Mesendoderm (in vitro differentiated cells): Measurements from ENCODE around the gene SHF.

Experiments
- DNase-seq: peaks from one replicate; pipeline ENCODE4 v3.0.0; 2013
- H2AK5ac ChIP-seq: 2 replicates; pipeline ENCODE4 v1.6.1; 2013; ENCODE audit warnings: low read length, inconsistent platforms
- H2BK120ac ChIP-seq: 2 replicates; pipeline ENCODE4 v1.6.1; 2013; ENCODE audit warnings: low read depth, mild to moderate bottlenecking, low read length, moderate library complexity, mixed read lengths
- H2BK15ac ChIP-seq: replicated peaks from 2 replicates; pipeline ENCODE4 v1.6.1; 2013; ENCODE audit warnings: low read depth, mild to moderate bottlenecking, moderate library complexity
- H2BK5ac ChIP-seq: 2 replicates; pipeline ENCODE4 v1.6.1; 2013; ENCODE audit warnings: low read length, inconsistent platforms
- H3K18ac ChIP-seq: 2 replicates; pipeline ENCODE4 v1.6.1; 2013; ENCODE audit warnings: mild to moderate bottlenecking, low read length, mixed read lengths
- H3K23ac ChIP-seq: one replicate; pipeline ENCODE4 v1.6.1; 2013; ENCODE audit warnings: low read length
- H3K27ac ChIP-seq: 2 replicates; pipeline ENCODE4 v1.5.1; 2013; ENCODE audit warnings: low read depth, mild to moderate bottlenecking, inconsistent platforms, low read length, moderate library complexity
- H3K27me3 ChIP-seq: 2 replicates; pipeline ENCODE4 v1.6.1; 2013; ENCODE audit warnings: low read length, control low read depth, mild to moderate bottlenecking, inconsistent platforms; ENCODE audit not compliant: insufficient read depth, poor library complexity
- H3K36me3 ChIP-seq: 2 replicates; pipeline ENCODE4 v1.6.1; 2013; ENCODE audit warnings: low read length, inconsistent platforms; ENCODE audit not compliant: control insufficient read depth, insufficient read depth
- H3K4ac ChIP-seq: one replicate; pipeline ENCODE4 v1.6.1; 2013; ENCODE audit warnings: low read depth, mild to moderate bottlenecking, low read length, moderate library complexity
- H3K4me1 ChIP-seq: 2 replicates; pipeline ENCODE4 v1.6.1; 2013; ENCODE audit warnings: low read depth, low read length, inconsistent platforms; ENCODE audit not compliant: control insufficient read depth
- H3K4me2 ChIP-seq: 2 replicates; pipeline ENCODE4 v1.6.1; 2013; ENCODE audit warnings: low read length
- H3K4me3 ChIP-seq: 2 replicates; pipeline ENCODE4 v1.5.1; 2013; ENCODE audit warnings: mild to moderate bottlenecking, low read length
- H3K56ac ChIP-seq: one replicate; pipeline ENCODE4 v1.6.1; 2013; ENCODE audit warnings: low read length
- H3K79me1 ChIP-seq: 2 replicates; pipeline ENCODE4 v1.6.1; 2013; ENCODE audit warnings: low read length, inconsistent platforms
- H3K79me2 ChIP-seq: 2 replicates; pipeline ENCODE4 v1.6.1; 2013; ENCODE audit warnings: mild to moderate bottlenecking, low read length; ENCODE audit not compliant: control insufficient read depth, insufficient read depth
- H3K9ac ChIP-seq: 2 replicates; pipeline ENCODE4 v1.6.1; 2013; ENCODE audit warnings: low read length, inconsistent platforms
- H4K5ac ChIP-seq: one replicate; pipeline ENCODE4 v1.6.1; 2013; ENCODE audit warnings: low read length
- H4K8ac ChIP-seq: one replicate; pipeline ENCODE4 v1.6.1; 2013; ENCODE audit warnings: low read depth, mild to moderate bottlenecking, control low read depth, low read length, moderate library complexity
- WGBS: extraction: QIAGEN DNeasy Blood & Tissue Kit; methylation state at CpG from one replicate; pipeline ENCODE4 v1.1.7; 2013; ENCODE audit warnings: low lambda C conversion rate, missing lambda C conversion rate; ENCODE audit not compliant: insufficient coverage; ENCODE audit errors: extremely low coverage; 5-methylcytosine and 5-hydroxymethylcytosine counted together

SHF gene

GRCh38 chr15:45169608-45170480, 17.9 kb downstream of the SHF start:
- Histone ChIP-seq H4K8ac (no peak overlapping the region), H2BK5ac (no peak overlapping the region), H3K27ac (no peak overlapping the region), H3K4me1 (peaks cover 6% of the 10 kb centered on the region), H3K23ac (no peak overlapping the region), H3K4ac (no peak overlapping the region), H3K18ac (no peak overlapping the region), H3K79me1 (no peaks in the 10 kb centered on the region), H3K79me2 (no peaks in the 10 kb centered on the region), H2BK120ac (no peak overlapping the region), H3K36me3 (no peaks in the 10 kb centered on the region), H3K9ac (no peak overlapping the region), H4K5ac (no peak overlapping the region), H2AK5ac (no peak overlapping the region), H3K56ac (no peak overlapping the region), H3K4me2 (no peak overlapping the region), H2BK15ac (no peak overlapping the region), H3K27me3 (no peaks in the 10 kb centered on the region), H3K4me3 (no peak overlapping the region)
- no peak for DNase-seq
- WGBS, result no CpG with 5 or more reads among the region's 4 CpGs

- no peak overlapping the region for H3K23ac ChIP-seq
- H3K9ac ChIP-seq, result no peak overlapping the region
- no peak overlapping the region for H2BK120ac ChIP-seq
- H4K8ac ChIP-seq, result no peak overlapping the region
- H3K27ac ChIP-seq, result no peak overlapping the region
- no peaks in the 10 kb centered on the region for H3K79me2 ChIP-seq
- H3K4ac ChIP-seq, result no peak overlapping the region
- H3K79me1 ChIP-seq, result no peaks in the 10 kb centered on the region
- DNase-seq, result no peak
- H4K5ac ChIP-seq, result no peak overlapping the region
- no peak overlapping the region for H2BK5ac ChIP-seq
- no peaks in the 10 kb centered on the region for H3K27me3 ChIP-seq
- H2BK15ac ChIP-seq, result no peak overlapping the region
- no peak overlapping the region for H3K18ac ChIP-seq
- H3K4me1 ChIP-seq, result peaks cover 6% of the 10 kb centered on the region
- no peak overlapping the region for H3K4me3 ChIP-seq
- H3K36me3 ChIP-seq, result no peaks in the 10 kb centered on the region
- H2AK5ac ChIP-seq, result no peak overlapping the region
- H3K4me2 ChIP-seq, result no peak overlapping the region
- WGBS, result no CpG with 5 or more reads among the region's 9 CpGs
- H3K56ac ChIP-seq, result peak overlapping the region; percentile 15
Observed at GRCh38 chr15:45168751-45169551, 18.8 kb downstream of the SHF start.

- Histone ChIP-seq H3K18ac (no peak overlapping the region), H3K36me3 (no peaks in the 10 kb centered on the region), H3K4me2 (no peak overlapping the region), H2BK120ac (no peak overlapping the region), H2BK15ac (no peak overlapping the region), H3K4ac (no peak overlapping the region), H3K23ac (no peak overlapping the region), H3K4me3 (no peak overlapping the region), H4K8ac (no peak overlapping the region), H3K9ac (no peak overlapping the region), H2BK5ac (no peak overlapping the region), H3K79me2 (no peaks in the 10 kb centered on the region), H2AK5ac (no peak overlapping the region), H4K5ac (no peak overlapping the region), H3K4me1 (peaks cover 6% of the 10 kb centered on the region), H3K56ac (peak overlapping the region; percentile 7), H3K79me1 (no peaks in the 10 kb centered on the region), H3K27ac (no peak overlapping the region), H3K27me3 (no peaks in the 10 kb centered on the region)
- DNase-seq, result no peak
- WGBS, result no CpG with 5 or more reads among the region's 4 CpGs
Observed at GRCh38 chr15:45168286-45168685, 19.5 kb downstream of the SHF start.

- H3K4me2 ChIP-seq, result no peak overlapping the region
- no peaks in the 10 kb centered on the region for H3K27me3 ChIP-seq
- no peak overlapping the region for H3K4me3 ChIP-seq
Observed at GRCh38 chr15:45167631-45168205, 20.0 kb downstream of the SHF start.

GRCh38 chr15:45166834-45167630, 20.7 kb downstream of the SHF start:
- WGBS, result no CpG with 5 or more reads among the region's 79 CpGs
- Histone ChIP-seq H3K4me3 (peak overlapping the region; percentile 68), H3K23ac (peak overlapping the region; percentile 24), H4K8ac (peak overlapping the region; percentile 65), H3K4me2 (peak overlapping the region; percentile 67), H2BK120ac (peak overlapping the region; percentile 32), H3K79me2 (no peaks in the 10 kb centered on the region), H3K9ac (peak overlapping the region; percentile 86), H4K5ac (no peak overlapping the region), H2BK5ac (peak overlapping the region; percentile 20), H3K18ac (peak overlapping the region; percentile 78), H3K4ac (peak overlapping the region; percentile 91), H2AK5ac (no peak overlapping the region), H3K27ac (peak overlapping the region; percentile 94), H3K79me1 (no peaks in the 10 kb centered on the region), H3K27me3 (no peaks in the 10 kb centered on the region), H3K36me3 (no peaks in the 10 kb centered on the region), H2BK15ac (no peak overlapping the region), H3K56ac (peak overlapping the region; percentile 94), H3K4me1 (peaks cover 6% of the 10 kb centered on the region)
- DNase-seq, result peak; percentile 95

More at GRCh38 chr15:45167631-45168205, 20.0 kb downstream of the SHF start:
- Histone ChIP-seq H3K79me2 (no peaks in the 10 kb centered on the region), H3K18ac (peak overlapping the region; percentile 78), H4K8ac (no peak overlapping the region), H2AK5ac (peak overlapping the region; percentile 6), H3K4me1 (peaks cover 6% of the 10 kb centered on the region), H2BK120ac (no peak overlapping the region), H2BK5ac (no peak overlapping the region), H3K56ac (peak overlapping the region; percentile 94), H3K79me1 (no peaks in the 10 kb centered on the region), H3K9ac (peak overlapping the region; percentile 86), H3K27ac (no peak overlapping the region), H2BK15ac (no peak overlapping the region), H4K5ac (no peak overlapping the region), H3K4ac (no peak overlapping the region), H3K36me3 (no peaks in the 10 kb centered on the region), H3K23ac (no peak overlapping the region)
- DNase-seq, result no peak
- WGBS, result no CpG with 5 or more reads among the region's 9 CpGs
